Epithelial cell of prostate (primary cell): ENCODE data around the gene SPATA19.
"Not testable (repeated sequence)": the region's sequence is repeated elsewhere in the genome, so short reads cannot be mapped to it uniquely, and the experiment has no call there.

Experiments used
- DNase-seq: peaks from one replicate; pipeline ENCODE4 v3.0.0-alpha.2; 2011; ENCODE audit warnings: low read depth, low spot score
- H3K27ac ChIP-seq: fragments of 450-650 bp; 2 replicates; pipeline ENCODE4 v1.5.1; 2017; ENCODE audit warnings: mild to moderate bottlenecking

Gene SPATA19

GRCh38 chr11:133845413-133845812 is at the start of gene SPATA19:
SPATA19 (minus strand) TSS chr11:133845513; CDS start chr11:133845446, 67 bp downstream.
- DNase-seq: no peak
- H3K27ac ChIP-seq: no peak within 1 kb of the TSS

- no peak overlapping the region for H3K27ac ChIP-seq
- no peak for DNase-seq
These were observed 49.8 kb upstream of the SPATA19 start for GRCh38 chr11:133895061-133895479.

- DNase-seq: no peak
- no peak overlapping the region for H3K27ac ChIP-seq
These were observed 48.1 kb upstream of the SPATA19 start for GRCh38 chr11:133893381-133893780.

GRCh38 chr11:133892584-133893380 is 47.5 kb upstream of the SPATA19 start:
- no peak for DNase-seq
- no peak overlapping the region for H3K27ac ChIP-seq

- DNase-seq: no peak
- no peak overlapping the region for H3K27ac ChIP-seq
These were observed 46.8 kb upstream of the SPATA19 start for GRCh38 chr11:133892126-133892525.

GRCh38 chr11:133889893-133890292 is 44.6 kb upstream of the SPATA19 start:
- DNase-seq: no peak
- no peak overlapping the region for H3K27ac ChIP-seq

- H3K27ac ChIP-seq: no peak overlapping the region
- no peak for DNase-seq
These were observed 43.9 kb upstream of the SPATA19 start for GRCh38 chr11:133889188-133889587.

GRCh38 chr11:133887692-133888332 is 42.5 kb upstream of the SPATA19 start:
- DNase-seq: no peak
- no peak overlapping the region for H3K27ac ChIP-seq

- DNase-seq: no peak
- H3K27ac ChIP-seq: no peak overlapping the region
These were observed 40.7 kb upstream of the SPATA19 start for GRCh38 chr11:133886029-133886428.

- no peak overlapping the region for H3K27ac ChIP-seq
- no peak for DNase-seq
These were observed 26.8 kb upstream of the SPATA19 start for GRCh38 chr11:133872160-133872559.

GRCh38 chr11:133867456-133867855 is 22.1 kb upstream of the SPATA19 start:
- no peak overlapping the region for H3K27ac ChIP-seq
- no peak for DNase-seq

GRCh38 chr11:133865466-133865865 is 20.2 kb upstream of the SPATA19 start:
- no peak for DNase-seq
- no peak overlapping the region for H3K27ac ChIP-seq

GRCh38 chr11:133864756-133865155 is 19.4 kb upstream of the SPATA19 start:
- H3K27ac ChIP-seq: no peak overlapping the region
- DNase-seq: no peak

GRCh38 chr11:133860151-133860550 is 14.8 kb upstream of the SPATA19 start:
- no peak overlapping the region for H3K27ac ChIP-seq
- DNase-seq: no peak

GRCh38 chr11:133854330-133854960 is 9.1 kb upstream of the SPATA19 start:
- not testable (repeated sequence) for DNase-seq, H3K27ac ChIP-seq

- H3K27ac ChIP-seq: no peak overlapping the region
- no peak for DNase-seq
These were observed 1.1 kb downstream of the SPATA19 start for GRCh38 chr11:133844217-133844616.

GRCh38 chr11:133843454-133843987 is 1.8 kb downstream of the SPATA19 start:
- no peak overlapping the region for H3K27ac ChIP-seq

GRCh38 chr11:133842730-133843129 is 2.6 kb downstream of the SPATA19 start:
- no peak for DNase-seq
- H3K27ac ChIP-seq: no peak overlapping the region

More at GRCh38 chr11:133843454-133843987, 1.8 kb downstream of the SPATA19 start:
- no peak for DNase-seq

- no peak for DNase-seq
- H3K27ac ChIP-seq: no peak overlapping the region
These were observed 3.3 kb downstream of the SPATA19 start for GRCh38 chr11:133842053-133842452.

GRCh38 chr11:133841279-133842043 is 3.9 kb downstream of the SPATA19 start:
- H3K27ac ChIP-seq: no peak overlapping the region
- no peak for DNase-seq
